SK-N-DZ (cell line): ENCODE data around the gene KCNC3.

Experiments
- DNase-seq: peaks from one replicate; pipeline ENCODE4 v3.0.0-alpha.2; 2015; ENCODE audit warnings: low spot score

The KCNC3 gene

GRCh38 chr19:50276370-50277063, 52.7 kb downstream of the KCNC3 start:
- no peak for DNase-seq

- no peak for DNase-seq
Observed at GRCh38 chr19:50275577-50276368, 53.4 kb downstream of the KCNC3 start.

DNA sequence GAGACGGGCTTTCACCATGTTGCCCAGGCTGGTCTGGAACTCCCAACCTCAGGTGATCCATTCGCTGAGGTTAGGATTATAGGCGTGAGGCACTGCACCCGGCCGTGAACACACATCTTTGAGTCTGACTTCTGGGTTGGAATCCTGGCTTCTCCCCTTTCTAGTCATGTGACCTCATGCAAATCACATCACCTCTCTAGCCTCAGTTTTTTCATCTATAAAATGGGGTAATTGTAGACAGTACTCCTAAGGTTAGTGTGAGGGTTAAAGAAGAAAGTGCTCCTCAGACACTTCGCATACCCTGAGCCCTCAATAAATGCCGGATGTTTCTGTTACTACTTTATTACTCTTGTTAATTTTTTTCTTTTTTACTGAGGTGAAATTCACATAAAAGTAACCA, 55.4 kb downstream of the KCNC3 start:
- no peak for DNase-seq

- DNase-seq, result no peak
Observed at GRCh38 chr19:50272263-50272897, 56.8 kb downstream of the KCNC3 start.

- no peak for DNase-seq
Observed at GRCh38 chr19:50269653-50270052, 59.5 kb downstream of the KCNC3 start.

DNA sequence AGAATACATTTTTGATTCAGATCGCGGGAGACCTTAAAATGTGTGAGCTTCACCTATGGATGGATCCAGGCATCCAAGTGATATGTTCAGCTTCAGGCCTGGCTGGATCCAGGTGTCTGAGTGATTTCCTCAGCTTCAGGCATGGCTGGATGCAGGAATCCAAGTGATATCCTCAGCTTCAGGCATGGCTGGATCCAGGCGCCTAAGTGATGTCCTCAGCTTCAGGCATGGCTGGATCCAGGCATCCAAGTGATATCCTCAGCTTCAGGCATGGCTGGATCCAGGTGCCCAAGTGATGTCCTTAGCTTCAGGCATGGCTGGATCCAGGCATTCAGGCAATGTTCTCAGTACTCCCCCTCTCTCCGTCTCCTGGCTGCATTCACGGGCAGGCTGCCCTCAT, 60.7 kb downstream of the KCNC3 start:
- DNase-seq, result no peak

DNA sequence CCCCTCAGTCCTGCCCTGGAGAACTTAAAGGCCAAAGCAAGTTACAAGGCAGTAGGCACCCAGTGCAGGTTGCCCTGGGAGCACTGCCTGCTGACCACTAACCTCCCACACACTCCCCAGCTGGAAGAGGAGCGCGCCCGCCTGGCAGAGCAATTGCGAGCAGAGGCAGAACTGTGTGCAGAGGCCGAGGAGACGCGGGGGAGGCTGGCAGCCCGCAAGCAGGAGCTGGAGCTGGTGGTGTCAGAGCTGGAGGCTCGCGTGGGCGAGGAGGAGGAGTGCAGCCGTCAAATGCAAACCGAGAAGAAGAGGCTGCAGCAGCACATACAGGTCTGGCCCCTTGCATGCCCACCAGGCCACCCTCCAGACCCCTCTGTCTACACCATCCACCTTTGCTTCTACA, 61.1 kb downstream of the KCNC3 start:
- DNase-seq, result no peak

DNA sequence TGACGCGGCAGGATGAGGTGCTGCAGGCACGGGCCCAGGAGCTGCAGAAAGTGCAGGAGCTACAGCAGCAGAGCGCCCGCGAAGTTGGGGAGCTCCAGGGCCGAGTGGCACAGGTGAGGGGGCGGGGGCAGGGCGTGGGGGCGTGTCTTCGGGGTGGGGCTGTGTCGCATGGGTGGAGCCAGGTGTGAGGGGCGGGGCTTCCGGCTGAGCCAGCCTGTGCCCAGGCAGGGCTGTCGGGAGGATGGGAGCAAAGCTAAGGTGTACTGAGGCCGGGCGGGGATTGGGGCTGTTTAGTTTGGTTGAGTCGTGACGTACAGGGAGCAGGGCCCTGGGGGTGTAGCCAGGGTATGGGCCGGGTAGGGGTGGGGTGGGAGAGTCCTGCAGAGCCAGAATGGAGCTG, 62.3 kb downstream of the KCNC3 start:
- no peak for DNase-seq

DNA sequence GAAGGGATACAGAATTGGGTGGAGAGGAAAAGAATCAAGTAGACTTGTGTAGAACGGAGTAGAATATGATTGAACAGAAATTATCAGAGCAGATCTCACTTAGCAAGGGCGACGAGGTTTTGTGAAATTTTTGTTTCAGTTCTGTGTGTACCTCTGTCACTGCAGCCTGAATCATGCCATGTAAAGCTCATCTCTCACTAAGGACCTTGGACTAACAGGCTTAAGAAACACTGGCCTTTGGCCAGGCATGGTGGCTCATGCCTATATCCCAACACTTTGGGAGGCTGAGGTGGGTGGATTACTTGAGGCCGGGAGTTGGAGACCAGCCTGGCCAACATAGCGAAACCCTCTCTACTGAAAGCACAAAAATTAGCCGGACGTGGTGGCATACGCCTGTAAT, 63.1 kb downstream of the KCNC3 start:
- no peak for DNase-seq

DNA sequence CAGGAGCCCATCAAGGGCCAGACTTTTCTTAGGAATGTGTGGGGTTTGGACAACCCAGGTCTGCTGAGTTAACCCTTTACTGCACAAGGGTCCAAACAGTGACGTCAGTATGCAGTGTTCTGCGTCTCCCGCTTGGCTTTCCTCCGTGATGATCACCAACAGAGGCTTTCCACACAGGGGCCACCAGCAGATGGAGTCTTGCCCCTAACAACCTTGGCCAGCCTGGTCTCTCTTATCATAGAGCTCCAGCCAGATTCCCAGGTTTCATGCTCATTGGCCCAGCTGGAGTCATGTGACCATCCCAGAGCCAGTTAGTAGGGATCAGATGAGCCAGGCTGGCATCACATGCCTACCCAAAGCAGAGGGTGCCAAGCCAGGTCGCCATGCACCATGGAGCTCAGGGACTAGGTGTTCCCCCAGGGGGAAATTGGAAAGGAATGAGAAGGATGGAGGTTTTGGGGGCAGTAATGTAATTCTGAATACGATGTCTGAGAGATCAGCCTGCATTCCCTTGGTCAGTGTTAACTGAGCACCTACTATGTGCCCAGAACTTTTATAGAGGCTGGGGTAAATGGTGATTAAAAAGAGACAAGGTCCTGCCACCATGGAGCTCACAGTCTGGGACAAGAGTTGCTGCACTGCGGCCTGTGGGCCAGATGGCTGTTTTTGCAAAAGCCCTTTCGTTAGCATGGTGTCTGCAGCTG, 64.5 kb downstream of the KCNC3 start:
- DNase-seq, result no peak

- DNase-seq, result no peak
Observed at GRCh38 chr19:50263176-50263575, 66.0 kb downstream of the KCNC3 start.
